ENCODE measurements around the gene TBC1D24.
A peak's percentile ranks its signal among the peaks of the same experiment; 100 is the strongest.

TBC1D24 gene

DNA sequence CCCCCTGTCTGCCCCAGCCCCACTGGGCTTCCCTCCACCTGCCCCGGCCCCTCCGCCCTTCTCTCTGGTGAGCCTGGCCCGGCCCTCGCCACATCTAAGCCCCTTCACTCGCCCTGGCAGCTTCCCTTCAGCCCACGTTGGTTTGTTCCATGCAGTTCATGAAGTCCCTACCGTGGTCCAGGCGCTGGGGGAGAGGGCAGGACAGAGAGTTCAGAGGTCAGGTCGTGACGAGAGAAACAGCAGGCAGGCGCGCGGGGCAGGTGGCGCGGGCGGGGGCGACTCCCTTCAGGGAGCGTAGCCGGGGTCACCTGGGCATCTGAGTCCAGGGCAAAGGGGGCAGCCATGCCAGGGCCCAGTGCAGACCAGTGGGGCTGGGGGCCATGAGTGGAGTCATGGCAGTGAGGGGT is 23.9 kb upstream of the TBC1D24 start:
- no peak for DNase-seq

DNA sequence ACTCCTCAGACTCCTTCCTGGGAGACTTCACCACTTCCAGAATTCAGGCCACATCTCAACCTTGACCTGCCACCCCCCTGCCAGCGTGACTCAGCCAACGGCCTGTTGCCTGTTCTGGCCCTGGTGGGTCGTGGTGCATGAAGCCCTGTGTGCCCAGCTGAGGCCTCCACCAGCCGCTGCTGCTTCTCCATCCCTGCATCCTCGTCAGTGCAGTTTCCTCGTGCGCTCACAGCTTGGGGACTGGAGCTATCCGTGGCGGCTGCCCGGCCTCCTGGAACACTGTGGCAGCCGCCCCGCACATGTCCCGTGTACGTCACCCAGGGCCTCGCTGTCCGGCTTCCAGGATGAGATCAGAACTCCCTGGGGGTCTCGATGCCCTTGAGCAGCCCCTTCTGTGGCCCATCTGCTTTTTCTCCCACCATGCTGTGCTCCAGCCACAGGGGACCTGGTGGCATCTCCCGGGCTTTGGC is 23.0 kb upstream of the TBC1D24 start:
- no peak for DNase-seq

DNA sequence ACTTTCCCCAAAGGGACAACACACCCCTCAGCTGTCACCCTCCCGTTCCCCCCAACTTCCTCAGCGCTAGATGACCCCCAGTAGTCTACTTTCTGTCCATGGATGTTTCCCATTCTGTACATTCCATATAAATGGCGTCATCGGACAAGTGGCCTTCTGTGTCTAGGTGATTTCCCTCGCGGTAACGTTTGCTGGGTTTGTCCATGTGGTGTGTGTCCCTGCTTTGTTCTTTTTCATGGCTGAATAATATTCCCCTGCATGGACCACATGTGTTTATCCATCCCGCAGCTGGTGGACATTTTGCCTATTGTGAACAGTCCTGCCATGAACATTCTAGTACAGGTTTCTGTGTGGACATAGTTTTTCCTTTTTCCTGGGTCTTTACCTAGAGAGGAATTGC is 22.3 kb upstream of the TBC1D24 start:
- no peak for DNase-seq

GRCh38 chr16:2455081-2455845 is 19.7 kb upstream of the TBC1D24 start:
- DNase-seq, result no peak

DNA sequence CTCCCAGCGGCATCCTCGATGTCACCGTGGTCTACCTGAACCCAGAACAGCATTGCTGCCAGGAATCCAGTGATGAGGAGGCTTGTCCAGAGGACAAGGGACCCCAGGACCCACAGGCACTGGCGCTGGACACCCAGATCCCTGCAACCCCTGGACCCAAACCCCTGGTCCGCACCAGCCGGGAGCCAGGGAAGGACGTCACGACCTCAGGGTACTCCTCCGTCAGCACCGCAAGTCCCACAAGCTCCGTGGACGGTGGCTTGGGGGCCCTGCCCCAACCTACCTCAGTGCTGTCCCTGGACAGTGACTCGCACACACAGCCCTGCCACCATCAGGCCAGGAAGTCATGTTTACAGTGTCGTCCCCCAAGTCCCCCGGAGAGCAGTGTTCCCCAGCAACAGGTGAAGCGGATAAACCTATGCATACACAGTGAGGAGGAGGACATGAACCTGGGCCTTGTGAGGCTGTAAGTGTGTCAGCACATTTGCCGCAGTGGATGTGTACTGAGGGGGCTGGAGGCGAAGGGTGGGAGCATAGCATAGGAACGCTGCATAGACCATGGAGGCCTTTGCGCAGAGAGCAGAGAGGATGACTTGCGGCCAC is 18.3 kb upstream of the TBC1D24 start:
- DNase-seq, result no peak

DNA sequence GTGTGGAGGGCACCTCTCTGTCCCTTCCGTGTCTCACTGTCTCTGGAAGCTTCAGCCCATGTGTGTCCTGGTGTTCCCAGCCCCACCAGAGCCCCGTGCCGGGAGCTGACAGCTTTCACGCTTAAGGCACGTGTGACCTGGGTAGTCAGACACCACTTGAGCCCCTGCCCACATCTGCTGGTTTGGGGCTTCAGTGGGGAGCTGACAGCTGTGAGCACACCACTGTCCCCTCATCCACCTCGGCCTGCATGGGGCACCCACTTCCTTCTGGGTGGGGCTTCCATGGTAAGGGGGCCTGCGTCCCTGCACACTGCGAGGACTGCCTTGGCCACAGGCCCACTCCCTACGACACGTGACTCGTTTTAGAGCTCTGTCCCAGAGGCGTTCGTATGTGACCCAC is 17.7 kb upstream of the TBC1D24 start:
- no peak for DNase-seq

GRCh38 chr16:2457946-2458345 is 17.0 kb upstream of the TBC1D24 start:
- DNase-seq, result no peak

GRCh38 chr16:2458887-2459646 is 15.9 kb upstream of the TBC1D24 start:
- DNase-seq, result no peak

- peak; percentile 93 for DNase-seq
Observed at GRCh38 chr16:2459647-2460390, 15.1 kb upstream of the TBC1D24 start, which contains the start of gene TEDC2. Gene TEDC2, plus strand, starts transcription at chr16:2460109. Its CDS starts 36 bp downstream, at chr16:2460145.

DNA sequence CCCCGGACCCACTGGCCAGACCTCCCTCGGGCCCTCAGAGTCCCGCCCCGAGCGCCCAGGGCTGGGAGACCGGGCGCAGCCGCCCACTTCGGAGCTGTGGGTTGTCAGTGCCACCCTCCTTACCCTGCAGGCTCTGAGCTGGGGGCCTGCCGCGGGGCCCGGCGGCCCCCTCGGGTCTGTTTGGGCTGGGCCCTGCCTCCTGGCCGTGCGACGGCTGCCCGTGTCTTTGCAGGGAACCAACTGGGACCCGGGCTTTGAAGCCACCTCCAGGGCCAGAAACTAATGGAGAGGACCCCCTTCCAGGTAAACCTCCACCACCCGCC is 14.6 kb upstream of the TBC1D24 start:
- no peak for DNase-seq

DNA sequence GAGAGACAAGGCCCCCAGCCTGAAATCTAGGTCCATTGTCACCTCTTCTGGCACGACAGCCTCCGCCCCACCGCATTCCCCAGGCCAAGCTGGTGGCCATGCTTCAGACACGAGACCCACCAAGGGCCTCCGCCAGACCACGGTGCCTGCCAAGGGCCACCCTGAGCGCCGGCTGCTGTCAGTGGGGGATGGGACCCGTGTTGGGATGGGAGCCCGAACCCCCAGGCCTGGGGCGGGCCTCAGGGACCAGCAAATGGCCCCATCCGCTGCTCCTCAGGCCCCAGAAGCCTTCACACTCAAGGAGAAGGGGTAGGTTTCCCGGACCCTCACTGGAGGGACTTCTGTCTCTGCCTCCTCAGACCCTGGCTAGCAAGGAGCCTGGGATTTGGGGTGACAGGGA is 14.0 kb upstream of the TBC1D24 start:
- no peak for DNase-seq

DNA sequence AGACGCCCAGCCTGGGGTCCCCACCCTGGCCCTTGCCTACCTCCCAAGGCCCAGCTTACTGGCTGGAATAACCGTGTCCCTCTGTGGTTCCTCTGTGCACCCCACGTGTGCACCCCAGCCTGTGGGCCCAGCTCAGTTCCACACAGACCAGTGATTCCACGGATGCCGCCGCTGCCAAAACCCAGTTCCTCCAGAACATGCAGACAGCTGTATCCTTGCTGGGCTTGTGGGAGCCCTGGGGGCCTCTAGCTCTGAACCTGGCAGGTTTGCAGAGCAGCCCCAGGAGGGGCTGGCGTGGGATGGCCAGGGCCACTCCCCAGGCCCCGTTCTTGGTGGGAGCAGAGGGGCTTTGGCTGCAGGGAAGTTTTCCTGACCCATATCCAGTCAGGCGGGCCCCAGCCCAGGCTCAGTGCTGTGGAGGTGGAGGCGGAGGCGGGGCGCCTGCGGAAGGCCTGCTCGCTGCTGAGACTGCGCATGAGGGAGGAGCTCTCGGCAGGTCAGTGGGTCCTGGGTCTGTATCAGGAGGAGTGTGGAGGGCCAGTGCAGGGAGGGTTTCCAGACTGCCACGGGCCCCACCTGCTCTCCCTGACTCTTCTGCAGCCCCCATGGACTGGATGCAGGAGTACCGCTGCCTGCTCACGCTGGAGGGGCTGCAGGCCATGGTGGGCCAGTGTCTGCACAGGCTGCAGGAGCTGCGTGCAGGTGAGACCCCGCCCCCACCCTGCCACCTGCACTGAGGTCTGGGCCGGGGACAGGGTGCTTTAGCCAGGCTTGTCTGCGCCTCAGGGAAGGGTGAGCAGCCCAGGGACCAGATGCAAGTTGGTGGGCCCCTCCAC is 12.7 kb upstream of the TBC1D24 start:
- DNase-seq, result no peak

DNA sequence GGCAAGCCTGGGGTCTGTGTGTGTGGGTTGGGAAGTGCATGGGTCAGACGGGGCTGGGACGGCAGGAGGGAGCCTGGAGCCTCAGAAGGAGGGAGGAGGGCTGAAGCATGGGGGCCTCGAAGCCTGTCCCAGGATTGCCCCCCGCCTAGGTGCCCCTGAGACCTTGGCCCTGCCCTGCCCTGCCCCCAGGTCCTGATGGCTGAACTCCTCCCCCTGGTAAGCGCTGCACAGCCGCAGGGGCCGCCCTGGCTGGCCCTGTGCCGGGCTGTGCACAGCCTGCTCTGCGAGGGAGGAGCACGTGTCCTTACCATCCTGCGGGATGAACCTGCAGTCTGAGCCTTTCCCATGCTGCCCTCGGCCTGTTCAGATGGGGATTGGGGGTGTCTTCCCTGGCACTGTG is 10.6 kb upstream of the TBC1D24 start:
- no peak for DNase-seq

- no peak for DNase-seq
Observed at GRCh38 chr16:2465653-2466415, 9.1 kb upstream of the TBC1D24 start.

DNA sequence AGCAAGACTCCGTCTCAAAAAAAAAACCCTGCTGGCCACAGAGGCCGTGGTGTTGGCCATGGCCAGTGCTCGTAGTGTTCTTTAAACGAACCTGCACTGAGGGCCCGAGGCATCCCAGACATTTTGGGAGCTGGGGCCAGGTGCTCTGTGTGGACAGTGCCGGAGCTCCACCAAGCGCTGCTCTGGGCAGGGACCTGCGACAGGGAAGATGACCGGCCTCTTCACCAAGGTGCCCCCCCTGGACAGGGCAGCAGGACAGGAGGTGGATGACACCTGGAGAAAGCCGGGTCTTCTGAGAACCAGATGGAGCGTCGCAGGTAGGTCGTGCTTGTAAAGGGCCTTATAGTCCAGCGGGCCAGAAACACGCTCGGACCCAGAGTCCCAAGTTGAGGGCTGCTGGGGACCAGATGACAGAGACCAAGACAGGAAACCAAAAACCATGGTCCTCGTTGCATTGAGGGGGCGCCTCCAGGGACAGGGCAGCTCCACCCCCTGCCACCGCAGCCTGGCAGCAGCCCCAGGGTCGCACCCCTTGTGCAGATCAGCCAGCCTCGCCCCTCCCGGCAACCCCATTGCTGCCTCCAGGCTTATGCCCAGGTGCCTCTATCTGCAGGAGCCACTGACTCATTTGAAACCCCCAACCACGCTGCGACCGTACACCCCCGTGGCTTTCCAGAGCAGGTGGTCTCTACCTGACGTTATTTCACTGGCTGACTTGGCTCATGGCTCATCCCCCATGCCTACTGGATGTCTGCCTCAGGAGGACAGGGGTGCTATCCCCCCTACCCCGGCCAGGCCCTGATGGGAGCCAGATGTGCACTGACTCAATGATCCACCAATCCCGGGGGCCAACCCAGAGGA is 8.0 kb upstream of the TBC1D24 start:
- DNase-seq, result no peak

DNA sequence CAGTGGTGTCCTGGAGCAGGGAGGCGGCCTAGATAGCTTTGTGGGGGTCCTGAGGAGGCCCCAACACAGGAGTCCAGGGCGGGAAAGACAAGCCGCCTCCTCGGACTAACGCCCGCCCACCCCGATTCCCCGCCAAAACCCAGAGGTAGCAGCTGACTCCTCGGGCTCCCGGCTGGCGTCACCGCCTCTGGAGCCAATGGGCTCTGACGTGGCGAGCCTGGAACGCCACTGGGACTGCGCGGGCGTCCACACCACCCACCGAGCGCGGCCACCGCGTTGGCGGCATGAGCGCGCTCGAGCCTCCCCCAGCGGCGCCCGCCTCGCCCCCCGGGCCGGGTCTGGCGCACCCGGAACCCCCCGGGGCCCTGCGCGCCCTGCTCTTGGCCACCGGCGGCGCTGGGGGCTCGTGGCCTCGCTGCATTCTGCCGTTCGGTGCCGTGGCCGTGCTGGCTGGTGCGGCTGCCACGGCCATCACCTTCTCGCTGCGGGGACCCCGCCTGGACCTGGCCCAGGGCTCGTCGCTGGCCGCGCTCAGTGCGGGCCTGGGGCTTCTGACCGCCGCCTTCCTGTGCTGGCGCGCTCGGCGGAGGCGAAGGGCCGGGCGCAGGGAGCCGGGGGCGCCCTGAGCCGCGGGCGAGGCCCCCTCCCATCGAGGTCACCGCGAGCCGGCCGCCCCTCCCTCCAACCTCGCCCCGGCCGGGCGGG is 7.2 kb upstream of the TBC1D24 start:
- peak; percentile 82 for DNase-seq

DNA sequence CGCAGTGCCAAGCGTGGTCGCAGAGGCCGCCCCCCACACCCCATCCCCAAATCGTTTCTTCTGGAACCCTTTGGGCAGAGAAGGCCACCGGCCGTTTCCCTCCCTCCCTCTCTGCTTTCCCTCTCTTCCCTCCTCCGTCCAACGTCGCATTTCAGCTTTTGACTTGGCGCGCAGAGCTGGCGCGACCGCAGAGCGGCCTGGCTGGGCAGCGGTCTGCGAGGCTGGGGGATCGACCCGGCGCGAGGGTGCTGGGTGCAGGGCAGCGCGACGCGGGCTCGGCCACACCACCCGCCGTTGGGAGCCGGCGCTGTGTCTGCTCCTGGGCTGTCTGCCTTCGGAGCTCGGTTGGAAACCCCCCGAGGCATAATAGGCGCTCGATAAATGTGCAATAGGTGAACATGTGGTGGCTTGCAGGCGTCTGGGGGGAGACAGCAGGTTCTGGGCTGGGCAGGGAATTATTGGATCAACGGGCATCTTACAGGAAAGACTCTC is 6.6 kb upstream of the TBC1D24 start:
- DNase-seq, result peak; percentile 83

GRCh38 chr16:2468725-2469398 is 6.1 kb upstream of the TBC1D24 start:
- peak; percentile 98 for DNase-seq

Data from DMS153 (cell line).